RWPE1 (cell line): ENCODE data around the gene CCDC175.

ENCODE experiments used
- CTCF ChIA-PET: fragments of 350-600 bp; sonication (Branson Sonifier 250); formaldehyde crosslinking; extraction: SDS; loops from one replicate; lab custom pipeline; 2021; lab: Yijun Ruan, JAX
- POLR2A ChIA-PET: fragments of 400-600 bp; formaldehyde crosslinking; extraction: SDS; loops from one replicate; lab custom pipeline; 2020; ENCODE audit warnings: antibody characterized with exemption; ENCODE audit not compliant: low non-redundant PET; lab: Yijun Ruan, JAX
- DNase-seq: peaks from one replicate; pipeline ENCODE4 v3.0.0; 2012; ENCODE audit warnings: low spot score
- H3K27ac ChIP-seq: fragments of 450-650 bp; 2 replicates; pipeline ENCODE4 v1.5.1; 2017
- TF ChIP-seq, protein P1 (sequence below): fragments of 450-650 bp; conservative IDR thresholded peaks from 2 replicates; pipeline ENCODE4 v1.5.1; 2017; ENCODE audit warnings: low read depth, mild to moderate bottlenecking

CCDC175 gene

DNA sequence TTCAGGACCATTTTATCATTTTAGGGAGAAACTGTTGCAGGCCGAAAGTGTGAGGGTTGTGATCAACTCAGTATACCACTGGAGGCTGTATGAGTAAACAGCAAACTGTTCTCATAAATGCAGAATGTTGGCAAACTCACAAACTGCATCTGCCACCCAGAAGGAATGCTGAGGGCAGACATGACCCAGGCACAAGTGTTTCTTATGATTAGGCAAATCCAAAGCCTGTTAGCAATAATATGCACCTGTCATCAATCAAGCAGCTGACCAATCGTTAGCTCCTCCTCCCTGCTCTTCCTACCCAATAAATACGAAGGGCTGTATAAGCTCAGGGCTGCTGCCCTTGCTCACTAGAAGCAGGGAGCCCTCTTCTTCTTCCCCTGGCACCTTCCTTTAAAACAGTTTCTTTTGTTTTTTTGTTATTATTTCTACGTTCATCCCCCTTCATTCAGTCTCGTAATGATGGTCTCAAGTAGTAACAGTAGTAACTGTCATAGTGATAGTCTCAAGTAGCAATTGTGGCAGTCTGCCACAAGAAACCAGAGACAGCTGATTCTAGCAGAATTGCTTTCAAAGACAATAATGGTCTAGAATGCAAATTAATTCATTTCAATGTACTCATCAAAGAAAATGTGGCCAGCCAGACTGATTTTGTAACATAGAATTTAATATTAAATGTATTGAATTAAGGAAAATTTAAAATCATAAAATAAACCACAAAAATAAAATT lies 15.2 kb upstream of the CCDC175 start:
- CTCF ChIA-PET = interaction anchor here (0.6 to 0.9 kb wide), 2 partner anchors 15 to 356 kb away, joined by 3 read pairs; no protein-coding TSS in a partner anchor
- POLR2A ChIA-PET = no interaction called here
- TF ChIP-seq, protein P1, sequence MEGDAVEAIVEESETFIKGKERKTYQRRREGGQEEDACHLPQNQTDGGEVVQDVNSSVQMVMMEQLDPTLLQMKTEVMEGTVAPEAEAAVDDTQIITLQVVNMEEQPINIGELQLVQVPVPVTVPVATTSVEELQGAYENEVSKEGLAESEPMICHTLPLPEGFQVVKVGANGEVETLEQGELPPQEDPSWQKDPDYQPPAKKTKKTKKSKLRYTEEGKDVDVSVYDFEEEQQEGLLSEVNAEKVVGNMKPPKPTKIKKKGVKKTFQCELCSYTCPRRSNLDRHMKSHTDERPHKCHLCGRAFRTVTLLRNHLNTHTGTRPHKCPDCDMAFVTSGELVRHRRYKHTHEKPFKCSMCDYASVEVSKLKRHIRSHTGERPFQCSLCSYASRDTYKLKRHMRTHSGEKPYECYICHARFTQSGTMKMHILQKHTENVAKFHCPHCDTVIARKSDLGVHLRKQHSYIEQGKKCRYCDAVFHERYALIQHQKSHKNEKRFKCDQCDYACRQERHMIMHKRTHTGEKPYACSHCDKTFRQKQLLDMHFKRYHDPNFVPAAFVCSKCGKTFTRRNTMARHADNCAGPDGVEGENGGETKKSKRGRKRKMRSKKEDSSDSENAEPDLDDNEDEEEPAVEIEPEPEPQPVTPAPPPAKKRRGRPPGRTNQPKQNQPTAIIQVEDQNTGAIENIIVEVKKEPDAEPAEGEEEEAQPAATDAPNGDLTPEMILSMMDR = no peak
- H3K27ac ChIP-seq = no peak overlapping the region
- no peak for DNase-seq

DNA sequence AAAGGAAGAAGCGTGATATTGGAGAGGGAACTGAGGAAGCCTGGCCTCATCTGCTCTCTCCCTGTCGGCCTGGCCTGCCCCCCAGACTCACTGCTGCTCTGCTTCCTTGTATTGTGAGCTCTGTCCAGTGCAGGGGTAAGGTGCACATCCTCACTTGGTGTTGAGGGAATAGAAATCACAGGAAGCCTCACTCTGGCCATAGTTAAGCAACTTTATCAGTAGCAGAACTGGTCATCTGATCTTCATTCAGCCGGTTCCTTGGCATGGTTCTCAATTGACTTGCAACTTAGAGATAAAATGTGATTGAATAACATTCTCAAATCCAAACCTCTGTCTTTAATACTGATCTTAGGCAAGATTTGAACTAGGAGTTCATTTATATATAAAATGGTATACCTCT lies 11.5 kb upstream of the CCDC175 start:
- TF ChIP-seq, protein P1 = no peak
- ChIA-PET POLR2A (no interaction called here), CTCF (no interaction called here)
- H3K27ac ChIP-seq = no peak overlapping the region
- no peak for DNase-seq

DNA sequence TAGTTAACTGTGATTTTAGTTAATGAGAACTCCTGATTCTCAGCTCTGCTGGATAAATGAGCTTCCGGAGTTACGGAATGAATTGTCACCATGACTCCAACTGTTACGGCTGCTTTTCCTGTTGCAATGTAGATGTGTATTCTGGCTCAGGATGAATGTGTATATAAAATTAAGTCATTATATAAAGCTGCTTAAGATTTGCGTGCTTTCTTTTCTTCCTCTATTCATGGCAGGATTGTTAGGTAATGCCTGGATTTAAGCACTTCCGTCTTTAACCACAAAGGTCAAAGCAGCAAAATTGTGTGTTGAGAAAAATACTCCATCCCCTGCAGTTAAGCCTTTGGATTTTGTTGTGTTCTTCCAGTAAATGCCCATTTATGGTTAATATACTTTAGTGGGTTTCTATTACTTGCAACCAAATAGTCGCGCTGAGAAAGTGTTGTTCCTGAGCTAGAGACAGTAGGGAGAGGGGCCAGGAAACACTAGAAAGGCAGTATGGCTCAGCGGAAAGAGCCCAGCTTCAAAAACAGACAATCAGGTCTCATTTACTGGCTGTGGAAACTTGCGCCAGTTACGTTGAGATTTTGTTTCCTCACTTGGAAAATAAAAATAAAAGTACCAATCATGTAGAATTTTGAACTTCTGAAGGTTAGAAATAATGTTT lies 9.4 kb upstream of the CCDC175 start:
- TF ChIP-seq, protein P1 = no peak
- CTCF ChIA-PET = interaction anchor here (1.1 kb wide), 1 partner anchor 9 kb away, joined by 6 read pairs; the partner anchor contains the start of gene CCDC175
- DNase-seq = peak; percentile 7
- POLR2A ChIA-PET = no interaction called here
- no peak overlapping the region for H3K27ac ChIP-seq

DNA sequence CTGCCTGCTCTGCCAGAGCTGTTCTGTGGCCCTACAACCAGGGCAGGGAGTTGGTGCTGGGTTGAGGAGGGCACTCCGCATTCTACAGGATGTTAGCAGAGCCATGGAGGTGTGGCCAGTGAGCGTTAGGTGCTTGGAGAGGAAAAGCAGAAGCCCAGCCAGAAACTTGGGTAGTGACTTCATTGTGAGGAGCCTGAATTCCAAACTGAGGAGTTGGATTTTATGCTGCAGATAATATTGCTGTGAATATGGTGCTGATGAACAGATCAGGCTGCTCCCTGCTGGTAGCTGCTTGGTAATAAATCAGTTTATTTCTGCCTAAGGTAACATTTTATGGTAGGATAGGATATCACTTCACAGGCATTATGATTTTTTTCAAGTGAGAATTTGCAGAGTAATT lies 7.1 kb upstream of the CCDC175 start:
- no peak overlapping the region for H3K27ac ChIP-seq
- peak; percentile 3 for DNase-seq
- TF ChIP-seq, protein P1 = no peak
- ChIA-PET CTCF (interaction anchor here (0.6 to 1.0 kb wide), 3 partner anchors 76 to 1042 kb away, joined by 3 read pairs; no protein-coding TSS in a partner anchor), POLR2A (no interaction called here)

DNA sequence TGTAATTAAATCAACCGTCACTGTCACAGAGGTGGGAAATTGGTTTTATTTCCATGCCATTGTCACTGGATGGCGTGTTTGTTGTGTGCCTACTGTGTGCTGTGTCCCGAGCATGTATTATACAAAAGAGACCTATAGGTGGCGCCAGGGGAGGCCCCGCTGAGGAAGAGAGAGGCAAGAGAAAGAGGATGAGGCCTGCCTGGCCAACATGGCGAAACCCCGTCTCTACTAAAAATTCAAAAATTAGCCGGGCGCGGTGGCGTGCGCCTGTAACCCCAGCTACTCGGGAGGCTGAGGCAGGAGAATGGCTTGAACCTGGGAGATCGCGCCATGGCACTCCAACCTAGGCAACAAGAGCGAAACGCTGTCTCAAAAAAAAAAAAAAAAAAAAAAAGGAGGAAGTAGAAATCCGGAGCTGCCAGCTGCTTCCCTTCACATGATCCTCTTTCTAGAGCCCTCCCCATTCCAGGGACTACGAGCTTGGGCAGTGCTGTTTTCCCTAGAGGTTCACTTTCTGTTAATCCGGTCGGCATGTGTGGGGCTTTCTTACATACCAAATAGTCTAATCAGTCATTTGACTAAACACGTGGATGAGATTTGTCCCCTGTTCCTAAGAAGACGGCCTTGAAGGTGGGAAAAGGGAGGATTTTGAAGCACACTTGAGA lies 6.4 kb upstream of the CCDC175 start:
- H3K27ac ChIP-seq = no peak overlapping the region
- CTCF ChIA-PET = no interaction called here
- POLR2A ChIA-PET = no interaction called here
- TF ChIP-seq, protein P1 = no peak
- DNase-seq = no peak

DNA sequence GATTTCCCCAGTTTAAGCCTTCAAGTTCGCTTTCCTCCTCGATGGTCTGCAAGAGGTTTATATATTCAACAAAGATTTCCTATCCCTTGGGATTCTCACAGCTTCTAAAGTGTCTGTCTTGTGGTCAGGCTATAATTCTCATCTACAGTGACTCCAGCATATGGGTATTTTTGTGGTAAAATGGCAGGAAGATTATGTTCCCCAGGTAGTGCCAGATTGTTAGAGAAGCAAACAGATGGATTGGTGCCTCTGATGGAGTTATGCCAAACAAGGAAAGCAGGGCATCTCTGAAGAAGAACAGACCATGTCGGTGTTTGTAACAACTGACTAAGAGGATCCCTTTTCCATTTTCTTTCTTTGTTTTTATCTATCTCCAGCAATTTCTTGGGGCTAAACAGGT lies 5.5 kb upstream of the CCDC175 start:
- TF ChIP-seq, protein P1 = no peak
- no peak for DNase-seq
- no peak overlapping the region for H3K27ac ChIP-seq
- POLR2A ChIA-PET = no interaction called here
- CTCF ChIA-PET = no interaction called here
